ENCODE data around the gene RASSF10. TPM values are rescaled to one million over a fixed set of nuclear protein-coding genes. Genes with fewer than 3 reads are reported as not detected.

Gene RASSF10
- total RNA-seq, 2 donors from 2014 or later, result not detected

- ATAC-seq (ENCODE audit: insufficient number of reproducible peaks, low FRiP score, low read depth) (no peak), DNase-seq (ENCODE audit: low spot score) (no peak)
- no peaks in the 10 kb centered on the region for H3K27me3 ChIP-seq (replicated peaks; ENCODE audit: insufficient read depth)
- no peak for TF ChIP-seq CTCF (IDR thresholded peaks at IDR 0.05)
- no peaks in the 10 kb centered on the region for H3K4me1 ChIP-seq (ENCODE audit: control insufficient read depth in 1 of 2, low read depth in 2 of 2)
- no peak overlapping the region for H3K27ac ChIP-seq
- H3K9me3 ChIP-seq, result no peaks in the 10 kb centered on the region
- no peaks in the 10 kb centered on the region for H3K36me3 ChIP-seq
- no peak overlapping the region for H3K4me3 ChIP-seq
Measured at GRCh38 chr11:13053255-13053917, 44.3 kb downstream of the RASSF10 start.

- ATAC-seq (ENCODE audit: insufficient number of reproducible peaks, low FRiP score, low read depth) (no peak), DNase-seq (ENCODE audit: low spot score) (no peak)
- H3K27me3 ChIP-seq (replicated peaks; ENCODE audit: insufficient read depth), result no peaks in the 10 kb centered on the region
- no peak overlapping the region for H3K27ac ChIP-seq
- H3K9me3 ChIP-seq, result no peaks in the 10 kb centered on the region
- H3K36me3 ChIP-seq, result no peaks in the 10 kb centered on the region
- no peaks in the 10 kb centered on the region for H3K4me1 ChIP-seq (ENCODE audit: control insufficient read depth in 1 of 2, low read depth in 2 of 2)
- no peak overlapping the region for H3K4me3 ChIP-seq
- TF ChIP-seq CTCF (IDR thresholded peaks at IDR 0.05), result no peak
Measured at GRCh38 chr11:13054278-13054677, 45.2 kb downstream of the RASSF10 start.

- no peak for TF ChIP-seq CTCF (IDR thresholded peaks at IDR 0.05)
- no peak overlapping the region for H3K4me3 ChIP-seq
- ATAC-seq (ENCODE audit: insufficient number of reproducible peaks, low FRiP score, low read depth) (no peak), DNase-seq (ENCODE audit: low spot score) (no peak)
- H3K36me3 ChIP-seq, result no peaks in the 10 kb centered on the region
- H3K27ac ChIP-seq, result no peak overlapping the region
- H3K9me3 ChIP-seq, result no peaks in the 10 kb centered on the region
- no peaks in the 10 kb centered on the region for H3K27me3 ChIP-seq (replicated peaks; ENCODE audit: insufficient read depth)
- H3K4me1 ChIP-seq (ENCODE audit: control insufficient read depth in 1 of 2, low read depth in 2 of 2), result no peaks in the 10 kb centered on the region
Measured at GRCh38 chr11:13055200-13055599, 46.1 kb downstream of the RASSF10 start.

- H3K4me1 ChIP-seq (ENCODE audit: control insufficient read depth in 1 of 2, low read depth in 2 of 2), result no peaks in the 10 kb centered on the region
- H3K36me3 ChIP-seq, result no peaks in the 10 kb centered on the region
- H3K27ac ChIP-seq, result no peak overlapping the region
- H3K27me3 ChIP-seq (replicated peaks; ENCODE audit: insufficient read depth), result no peaks in the 10 kb centered on the region
- TF ChIP-seq CTCF (IDR thresholded peaks at IDR 0.05), result no peak
- no peaks in the 10 kb centered on the region for H3K9me3 ChIP-seq
- no peak overlapping the region for H3K4me3 ChIP-seq
- ATAC-seq (ENCODE audit: insufficient number of reproducible peaks, low FRiP score, low read depth) (no peak), DNase-seq (ENCODE audit: low spot score) (no peak)
Measured at GRCh38 chr11:13061294-13061990, 52.3 kb downstream of the RASSF10 start.

Measured in thoracic aorta (tissue), 2 donors.